Progenitor cell of endocrine pancreas (in vitro differentiated cells): ENCODE data around the gene C11orf21. TPM values are rescaled to one million over a fixed set of nuclear protein-coding genes. Genes with fewer than 3 reads are reported as not detected.

Source experiments
- DNase-seq: peaks from one replicate; pipeline ENCODE4 v3.0.0; 2021; ENCODE audit warnings: low spot score; ENCODE audit not compliant: unreplicated experiment
- H3K27ac Mint-ChIP-seq: 2 replicates; pipeline ENCODE4 v1.8.0; 2021; ENCODE audit warnings: mild to moderate bottlenecking, moderate library complexity, mixed read lengths
- H3K27me3 Mint-ChIP-seq: 2 replicates; pipeline ENCODE4 v1.8.0; 2021; ENCODE audit warnings: mixed read lengths
- H3K36me3 Mint-ChIP-seq: 2 replicates; pipeline ENCODE4 v1.8.0; 2022; ENCODE audit warnings: mixed read lengths; ENCODE audit not compliant: insufficient read depth
- H3K4me1 Mint-ChIP-seq: 2 replicates; pipeline ENCODE4 v1.8.0; 2021; ENCODE audit warnings: low read depth, mixed read lengths
- H3K4me3 Mint-ChIP-seq: 2 replicates; pipeline ENCODE4 v1.8.0; 2021; ENCODE audit warnings: low read depth, mild to moderate bottlenecking, moderate library complexity, mixed read lengths
- H3K9me3 Mint-ChIP-seq: 2 replicates; pipeline ENCODE4 v1.8.0; 2021; ENCODE audit warnings: low read depth, mixed read lengths
- total RNA-seq: library from RNA; stranded (reverse); gene quantifications from 2 replicates; pipeline ENCODE4 v1.2.1, GENCODE V29; 2021
- TF ChIP-seq, protein P1 (sequence below): fragments of 200-600 bp; sonication (generic); IDR thresholded peaks from one replicate; pipeline ENCODE4 v1.5.0; 2021; ENCODE audit warnings: antibody characterized with exemption, mild to moderate bottlenecking; ENCODE audit not compliant: unreplicated experiment

Gene C11orf21
- total RNA-seq, 1 donor from 2014 or later = 0.69 TPM

DNA sequence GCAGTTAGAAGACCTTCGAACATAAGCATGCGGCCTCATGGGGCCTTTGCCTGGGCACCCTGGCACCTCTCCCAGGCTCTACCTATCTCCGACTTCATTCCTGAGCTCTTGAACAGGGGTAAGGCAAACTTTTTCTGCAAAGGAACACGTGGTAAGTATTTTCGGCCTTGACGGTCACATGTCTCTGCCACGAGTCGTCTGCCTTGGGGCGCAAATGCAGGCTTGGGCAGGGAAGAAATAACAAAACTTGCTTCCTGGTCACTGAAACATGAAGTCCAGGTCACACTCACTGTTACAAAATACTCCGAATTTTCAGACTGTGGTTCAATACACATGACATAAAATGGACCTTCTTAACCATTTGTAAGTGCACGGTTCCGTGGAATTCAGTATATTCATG, 27.9 kb downstream of the C11orf21 start:
- Mint-ChIP-seq H3K27ac (no peak overlapping the region), H3K36me3 (no peaks in the 10 kb centered on the region), H3K27me3 (peaks cover 71% of the 10 kb centered on the region), H3K9me3 (peaks cover under 1% of the 10 kb centered on the region), H3K4me3 (no peak overlapping the region), H3K4me1 (no peaks in the 10 kb centered on the region)
- TF ChIP-seq, protein P1, sequence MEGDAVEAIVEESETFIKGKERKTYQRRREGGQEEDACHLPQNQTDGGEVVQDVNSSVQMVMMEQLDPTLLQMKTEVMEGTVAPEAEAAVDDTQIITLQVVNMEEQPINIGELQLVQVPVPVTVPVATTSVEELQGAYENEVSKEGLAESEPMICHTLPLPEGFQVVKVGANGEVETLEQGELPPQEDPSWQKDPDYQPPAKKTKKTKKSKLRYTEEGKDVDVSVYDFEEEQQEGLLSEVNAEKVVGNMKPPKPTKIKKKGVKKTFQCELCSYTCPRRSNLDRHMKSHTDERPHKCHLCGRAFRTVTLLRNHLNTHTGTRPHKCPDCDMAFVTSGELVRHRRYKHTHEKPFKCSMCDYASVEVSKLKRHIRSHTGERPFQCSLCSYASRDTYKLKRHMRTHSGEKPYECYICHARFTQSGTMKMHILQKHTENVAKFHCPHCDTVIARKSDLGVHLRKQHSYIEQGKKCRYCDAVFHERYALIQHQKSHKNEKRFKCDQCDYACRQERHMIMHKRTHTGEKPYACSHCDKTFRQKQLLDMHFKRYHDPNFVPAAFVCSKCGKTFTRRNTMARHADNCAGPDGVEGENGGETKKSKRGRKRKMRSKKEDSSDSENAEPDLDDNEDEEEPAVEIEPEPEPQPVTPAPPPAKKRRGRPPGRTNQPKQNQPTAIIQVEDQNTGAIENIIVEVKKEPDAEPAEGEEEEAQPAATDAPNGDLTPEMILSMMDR = no peak
- DNase-seq = no peak

DNA sequence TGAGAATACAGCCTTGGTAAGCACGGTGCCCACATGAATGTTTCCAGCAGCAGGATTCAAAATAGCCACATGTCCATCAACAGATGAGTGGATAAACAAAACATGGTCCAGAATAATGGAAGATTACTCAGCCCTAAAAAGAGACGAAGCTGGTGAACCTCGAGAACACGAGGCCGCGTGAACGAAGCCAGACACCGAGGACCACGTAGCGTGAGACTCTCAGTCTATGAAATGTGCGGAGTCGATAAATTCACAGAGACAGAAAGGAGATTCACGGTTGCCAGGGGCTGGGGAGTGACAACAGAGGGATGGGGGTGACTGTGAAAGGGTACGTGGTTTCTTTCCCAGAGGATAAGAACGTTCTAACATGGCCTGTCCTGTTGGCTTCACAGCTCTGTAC, 28.4 kb downstream of the C11orf21 start:
- Mint-ChIP-seq H3K4me3 (no peak overlapping the region), H3K9me3 (no peaks in the 10 kb centered on the region), H3K4me1 (peaks cover 3% of the 10 kb centered on the region), H3K27me3 (peaks cover 75% of the 10 kb centered on the region), H3K36me3 (no peaks in the 10 kb centered on the region), H3K27ac (no peak overlapping the region)
- TF ChIP-seq, protein P1 = no peak
- DNase-seq = no peak

DNA sequence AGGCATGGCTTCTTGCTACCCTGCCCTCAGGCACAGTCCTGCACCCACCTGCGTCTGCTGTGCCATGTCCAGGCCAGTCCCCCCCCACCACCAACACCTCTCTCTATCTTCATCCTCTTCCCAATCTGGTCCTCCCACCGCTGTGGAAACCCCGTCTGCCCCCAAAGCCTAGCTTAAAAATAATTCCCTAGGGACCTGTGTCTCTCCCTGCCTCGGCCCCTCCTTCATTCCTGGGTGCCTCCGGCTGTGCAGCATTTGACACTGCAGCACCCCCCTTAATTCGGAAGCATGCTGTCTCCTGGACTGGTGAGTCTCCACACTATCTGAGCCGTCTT, 28.8 kb downstream of the C11orf21 start:
- Mint-ChIP-seq H3K27ac (no peak overlapping the region), H3K4me3 (no peak overlapping the region), H3K9me3 (no peaks in the 10 kb centered on the region), H3K27me3 (peaks cover 75% of the 10 kb centered on the region), H3K4me1 (peaks cover 5% of the 10 kb centered on the region), H3K36me3 (no peaks in the 10 kb centered on the region)
- DNase-seq = no peak
- TF ChIP-seq, protein P1 = no peak

DNA sequence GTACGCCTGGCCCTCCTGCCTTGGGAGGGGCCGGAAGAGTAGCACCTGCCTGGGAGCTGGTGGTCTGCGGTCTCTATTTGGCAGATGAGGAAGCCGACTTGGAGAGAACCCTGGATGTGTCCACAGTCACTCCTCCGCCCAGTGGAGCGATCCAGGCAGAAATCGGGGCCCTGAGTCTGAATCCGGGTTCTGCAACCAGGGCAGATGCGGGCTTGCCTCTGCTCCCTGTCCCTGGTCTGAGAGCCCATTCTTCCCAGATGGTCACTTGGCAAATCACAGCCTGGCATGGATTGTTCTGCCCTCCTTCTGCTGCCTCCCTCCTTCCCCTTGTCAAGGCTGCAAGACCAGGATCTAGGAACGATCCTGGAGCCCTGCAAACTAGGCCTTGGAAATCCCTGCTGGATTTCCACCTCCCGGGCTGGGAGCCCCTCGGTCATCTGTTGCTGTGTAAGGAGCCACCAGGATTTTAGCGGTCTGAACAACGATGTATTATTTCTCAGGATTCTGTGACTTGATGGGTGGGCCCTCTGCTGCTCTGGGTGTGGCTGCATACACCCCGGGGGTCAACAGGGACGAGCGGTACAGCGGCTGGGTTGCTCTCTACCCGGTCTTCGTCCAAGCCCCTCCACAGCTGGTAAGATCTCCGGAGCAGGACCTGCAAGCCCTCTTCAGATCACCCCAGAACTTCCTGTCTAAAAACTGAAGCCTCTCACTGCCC, 29.3 kb downstream of the C11orf21 start:
- Mint-ChIP-seq H3K4me3 (no peak overlapping the region), H3K9me3 (no peaks in the 10 kb centered on the region), H3K27me3 (peaks cover 72% of the 10 kb centered on the region), H3K4me1 (peaks cover 5% of the 10 kb centered on the region), H3K27ac (no peak overlapping the region), H3K36me3 (no peaks in the 10 kb centered on the region)
- no peak for DNase-seq
- TF ChIP-seq, protein P1 = no peak

DNA sequence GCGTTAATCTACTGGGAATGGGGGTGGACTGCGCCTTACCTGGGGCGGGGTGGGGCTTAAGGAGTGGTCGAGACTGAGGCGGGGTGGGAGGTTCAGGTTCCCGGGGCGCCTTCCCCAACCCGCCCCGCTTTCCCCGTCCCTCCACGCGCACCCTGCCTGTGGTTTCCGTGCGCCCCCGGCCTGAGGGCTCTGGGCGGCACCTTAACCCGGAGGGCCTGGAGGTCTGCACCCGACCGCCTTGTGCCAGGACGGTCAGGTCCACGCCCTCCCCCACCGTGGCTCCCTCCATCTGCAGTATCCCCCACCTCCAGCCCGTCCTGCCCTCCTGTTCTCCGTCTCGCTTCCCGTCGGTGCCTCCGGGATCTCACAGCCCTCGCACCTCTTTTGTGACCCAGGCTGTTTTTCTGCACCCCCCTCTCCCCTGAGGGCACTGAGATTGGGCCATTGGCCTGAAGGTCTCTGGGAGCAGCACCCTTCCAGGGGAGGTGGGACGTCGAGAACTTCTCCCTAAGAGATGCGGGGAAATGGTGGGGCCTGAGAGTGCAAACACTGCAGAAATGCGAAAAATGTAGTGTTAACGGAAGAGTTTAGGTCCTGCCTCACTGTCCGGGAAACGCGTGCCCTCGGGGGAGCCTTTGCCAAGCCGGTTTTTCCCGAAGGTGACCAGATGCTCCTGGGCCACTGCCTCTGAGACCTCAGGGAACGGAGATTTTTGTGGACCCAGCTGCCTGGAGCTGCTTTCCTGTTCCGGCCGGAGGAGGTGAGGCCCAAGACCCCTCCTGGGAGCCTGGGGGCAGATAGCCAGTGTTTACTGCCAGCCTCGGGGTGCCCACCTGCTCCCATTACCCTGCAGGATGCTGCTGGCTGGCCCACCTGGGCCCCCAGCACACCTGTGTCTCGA, 30.1 kb downstream of the C11orf21 start:
- H3K27ac Mint-ChIP-seq = no peak overlapping the region
- TF ChIP-seq, protein P1 = no peak
- no peaks in the 10 kb centered on the region for H3K9me3 Mint-ChIP-seq
- peaks cover 66% of the 10 kb centered on the region for H3K27me3 Mint-ChIP-seq
- no peak for DNase-seq
- peaks cover 5% of the 10 kb centered on the region for H3K4me1 Mint-ChIP-seq
- no peak overlapping the region for H3K4me3 Mint-ChIP-seq
- H3K36me3 Mint-ChIP-seq = no peaks in the 10 kb centered on the region
